ENCODE results near the gene GDNF. TPM values are rescaled to one million over a fixed set of nuclear protein-coding genes. Genes with fewer than 3 reads are reported as not detected.

The GDNF gene
- polyA plus RNA-seq, 1 experiment, result 1.3 TPM

DNA sequence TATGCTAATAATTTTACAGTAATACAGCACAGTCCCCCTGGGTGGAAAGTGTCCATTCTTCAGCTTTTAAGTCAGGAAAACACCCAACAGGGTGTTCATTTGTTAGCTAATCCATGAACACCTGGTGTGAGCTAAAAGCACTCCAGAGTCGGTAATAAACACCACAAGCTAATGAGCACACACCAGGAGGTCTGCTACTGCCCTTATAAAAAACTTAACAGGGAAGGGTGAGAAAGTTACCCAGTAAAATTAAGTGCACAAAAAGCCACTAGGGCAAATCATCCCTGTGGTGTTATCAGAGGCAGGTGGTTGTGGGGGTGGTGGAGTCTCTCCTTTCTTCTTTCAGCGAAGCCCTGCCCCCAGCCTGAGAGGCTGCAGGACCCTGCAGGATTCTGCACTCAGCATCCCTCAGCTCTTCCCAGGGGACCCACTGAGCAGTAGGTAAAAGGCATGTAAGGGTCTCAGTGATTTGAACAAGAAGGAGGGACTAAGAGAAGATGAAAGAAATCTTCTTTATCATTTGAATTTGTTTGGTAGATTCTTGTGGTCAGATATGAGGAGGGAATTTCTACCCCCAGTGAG, 14.4 kb downstream of the GDNF start:
- no peak overlapping the region for H3K4me3 ChIP-seq (ENCODE audit: low read depth, low read length)
- TF ChIP-seq, protein P1, sequence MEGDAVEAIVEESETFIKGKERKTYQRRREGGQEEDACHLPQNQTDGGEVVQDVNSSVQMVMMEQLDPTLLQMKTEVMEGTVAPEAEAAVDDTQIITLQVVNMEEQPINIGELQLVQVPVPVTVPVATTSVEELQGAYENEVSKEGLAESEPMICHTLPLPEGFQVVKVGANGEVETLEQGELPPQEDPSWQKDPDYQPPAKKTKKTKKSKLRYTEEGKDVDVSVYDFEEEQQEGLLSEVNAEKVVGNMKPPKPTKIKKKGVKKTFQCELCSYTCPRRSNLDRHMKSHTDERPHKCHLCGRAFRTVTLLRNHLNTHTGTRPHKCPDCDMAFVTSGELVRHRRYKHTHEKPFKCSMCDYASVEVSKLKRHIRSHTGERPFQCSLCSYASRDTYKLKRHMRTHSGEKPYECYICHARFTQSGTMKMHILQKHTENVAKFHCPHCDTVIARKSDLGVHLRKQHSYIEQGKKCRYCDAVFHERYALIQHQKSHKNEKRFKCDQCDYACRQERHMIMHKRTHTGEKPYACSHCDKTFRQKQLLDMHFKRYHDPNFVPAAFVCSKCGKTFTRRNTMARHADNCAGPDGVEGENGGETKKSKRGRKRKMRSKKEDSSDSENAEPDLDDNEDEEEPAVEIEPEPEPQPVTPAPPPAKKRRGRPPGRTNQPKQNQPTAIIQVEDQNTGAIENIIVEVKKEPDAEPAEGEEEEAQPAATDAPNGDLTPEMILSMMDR (IDR thresholded peaks at IDR 0.05; ENCODE audit: insufficient read depth, low read depth, low read length), result no peak
- H3K27me3 ChIP-seq (ENCODE audit: control insufficient read depth, insufficient read depth, low read length), result no peaks in the 10 kb centered on the region
- ChIA-PET POLR2A (no interaction called here), CTCF (interaction anchor here (1.2 to 1.3 kb wide), 2 partner anchors 11 to 48 kb away, joined by 3 to 4 read pairs; no protein-coding TSS in a partner anchor)
- no peaks in the 10 kb centered on the region for H3K36me3 ChIP-seq (ENCODE audit: control insufficient read depth, insufficient read depth, low read length)
- no peak for DNase-seq (ENCODE audit: low read depth)

DNA sequence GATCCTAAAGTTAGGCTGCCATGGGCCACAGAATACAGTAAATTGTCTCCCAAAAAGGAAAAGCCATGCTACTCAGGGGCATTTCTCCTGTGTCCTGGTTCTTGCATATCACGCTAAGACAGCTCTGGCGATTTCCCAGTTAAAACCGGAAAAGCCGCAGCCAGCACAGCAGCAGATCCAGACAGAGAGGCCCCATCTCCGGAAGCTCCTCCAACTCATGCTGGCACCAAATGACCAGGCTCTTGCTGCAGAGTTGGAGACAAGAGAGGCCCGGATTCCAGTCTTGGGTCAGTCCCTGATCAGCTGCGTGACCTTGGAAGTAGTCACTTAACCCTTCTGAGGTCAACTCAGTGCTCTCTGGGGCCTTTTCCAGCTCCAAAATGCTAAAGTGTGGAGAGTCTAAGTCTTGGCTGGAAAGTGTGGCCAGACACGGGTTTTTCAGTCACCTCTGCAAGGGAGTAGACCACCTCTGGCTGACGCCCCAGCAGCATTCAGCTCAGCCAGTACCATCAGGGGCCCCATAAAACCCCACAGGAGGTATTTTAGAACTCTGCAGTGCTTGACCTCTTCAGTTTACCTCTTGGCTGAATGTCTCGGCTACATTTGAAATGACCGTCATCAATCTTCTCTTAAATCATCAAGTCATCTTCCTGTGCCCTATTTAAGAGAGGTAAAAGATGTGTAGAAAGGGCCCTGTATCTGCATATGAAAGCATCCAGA, 16.2 kb downstream of the GDNF start:
- H3K36me3 ChIP-seq (ENCODE audit: control insufficient read depth, insufficient read depth, low read length), result no peaks in the 10 kb centered on the region
- no peak for DNase-seq (ENCODE audit: low read depth)
- no peak overlapping the region for H3K4me3 ChIP-seq (ENCODE audit: low read depth, low read length)
- TF ChIP-seq, protein P1 (IDR thresholded peaks at IDR 0.05; ENCODE audit: insufficient read depth, low read depth, low read length), result no peak
- ChIA-PET CTCF (interaction anchor here (1.0 kb wide), 1 partner anchor 104 kb away, joined by 3 read pairs; no protein-coding TSS in a partner anchor), POLR2A (no interaction called here)
- H3K27me3 ChIP-seq (ENCODE audit: control insufficient read depth, insufficient read depth, low read length), result no peaks in the 10 kb centered on the region

DNA sequence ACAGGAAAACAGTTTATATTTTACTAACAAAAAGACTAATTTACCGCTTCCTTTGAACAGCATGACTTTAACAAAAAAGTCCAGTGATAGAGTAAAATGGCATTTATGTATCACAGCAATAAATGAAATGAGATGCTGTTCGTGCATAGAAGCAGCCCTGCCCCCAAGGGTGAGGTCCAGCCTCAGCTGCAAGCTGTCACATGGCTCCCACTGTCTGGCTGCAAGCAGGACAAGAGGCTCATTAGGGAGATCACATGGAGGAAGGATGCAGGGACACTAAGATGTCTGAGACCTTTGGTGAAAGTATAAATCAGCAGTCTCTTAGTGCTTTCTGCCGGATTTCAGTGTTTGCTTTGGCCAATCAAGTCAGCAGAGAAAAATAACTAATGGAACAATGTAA, 23.0 kb downstream of the GDNF start:
- TF ChIP-seq, protein P1 (IDR thresholded peaks at IDR 0.05; ENCODE audit: insufficient read depth, low read depth, low read length), result no peak
- H3K36me3 ChIP-seq (ENCODE audit: control insufficient read depth, insufficient read depth, low read length), result 0 out of 2 replicates have a peak, but pooled peaks cover 2% of the 10 kb centered on the region
- no peaks in the 10 kb centered on the region for H3K27me3 ChIP-seq (ENCODE audit: control insufficient read depth, insufficient read depth, low read length)
- ChIA-PET POLR2A (interaction anchor here (0.6 kb wide), 1 partner anchor 383 kb away, joined by 3 read pairs; no protein-coding TSS in a partner anchor), CTCF (no interaction called here)
- no peak for DNase-seq (ENCODE audit: low read depth)
- no peak overlapping the region for H3K4me3 ChIP-seq (ENCODE audit: low read depth, low read length)

DNA sequence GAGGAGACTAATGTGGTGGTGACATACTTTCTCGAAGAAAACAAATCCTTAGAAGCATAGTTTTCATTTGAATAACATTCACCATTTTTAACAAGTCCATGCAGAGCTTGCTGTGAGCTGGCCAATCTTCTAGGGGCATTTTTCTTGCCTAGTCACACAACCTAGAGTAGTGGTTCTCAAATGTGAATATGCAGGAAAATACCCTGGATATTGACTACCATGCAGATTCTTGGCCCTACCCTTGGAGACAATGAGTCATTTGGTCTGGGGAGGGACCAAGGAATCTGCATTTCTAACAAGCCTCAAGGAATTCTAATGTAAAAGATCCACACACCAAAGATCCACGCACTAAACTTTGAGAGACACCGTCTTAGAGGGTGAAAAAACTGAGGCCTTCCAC, 23.5 kb downstream of the GDNF start:
- CTCF ChIA-PET, result interaction anchor here (1.0 kb wide), 1 partner anchor 377 kb away, joined by 3 read pairs; no protein-coding TSS in a partner anchor
- TF ChIP-seq, protein P1 (IDR thresholded peaks at IDR 0.05; ENCODE audit: insufficient read depth, low read depth, low read length), result no peak
- H3K27me3 ChIP-seq (ENCODE audit: control insufficient read depth, insufficient read depth, low read length), result no peaks in the 10 kb centered on the region
- H3K4me3 ChIP-seq (ENCODE audit: low read depth, low read length), result no peak overlapping the region
- POLR2A ChIA-PET, result interaction anchor here (0.6 kb wide), 1 partner anchor 383 kb away, joined by 3 read pairs; no protein-coding TSS in a partner anchor
- H3K36me3 ChIP-seq (ENCODE audit: control insufficient read depth, insufficient read depth, low read length), result 0 out of 2 replicates have a peak, but pooled peaks cover 2% of the 10 kb centered on the region
- no peak for DNase-seq (ENCODE audit: low read depth)

DNA sequence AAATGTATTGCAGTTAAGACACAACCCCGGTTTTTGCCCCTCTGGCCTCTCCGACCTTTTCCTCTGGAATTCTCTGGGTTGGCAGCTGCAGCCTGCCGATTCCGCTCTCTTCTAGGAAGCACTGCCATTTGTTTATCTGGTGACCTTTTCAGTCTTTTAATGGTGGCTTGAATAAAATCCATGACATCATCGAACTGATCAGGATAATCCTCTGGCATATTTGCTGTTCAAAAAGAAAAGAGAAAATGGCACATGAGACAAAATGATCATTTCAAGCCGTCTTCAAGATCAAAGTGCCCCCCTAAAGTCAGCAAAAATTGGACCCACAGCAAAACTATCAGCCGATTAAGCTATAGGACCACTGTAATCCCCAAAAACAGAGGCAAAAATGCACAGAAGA, 23.9 kb downstream of the GDNF start:
- TF ChIP-seq, protein P1 (IDR thresholded peaks at IDR 0.05; ENCODE audit: insufficient read depth, low read depth, low read length), result no peak
- Histone ChIP-seq H3K4me3 (ENCODE audit: low read depth, low read length) (no peak overlapping the region), H3K27me3 (ENCODE audit: control insufficient read depth, insufficient read depth, low read length) (no peaks in the 10 kb centered on the region), H3K36me3 (ENCODE audit: control insufficient read depth, insufficient read depth, low read length) (0 out of 2 replicates have a peak, but pooled peaks cover 2% of the 10 kb centered on the region)
- ChIA-PET POLR2A (no interaction called here), CTCF (interaction anchor here (1.0 to 1.8 kb wide), 2 partner anchors 20 to 377 kb away, joined by 3 to 4 read pairs; no protein-coding TSS in a partner anchor)
- DNase-seq (ENCODE audit: low read depth), result no peak
